GM23338 (cell line): Measurements from ENCODE around the gene SMARCC1. TPM values are rescaled to one million over a fixed set of nuclear protein-coding genes. Genes with fewer than 3 reads are reported as not detected.
A peak's percentile ranks its signal among the peaks of the same experiment; 100 is the strongest.

ENCODE experiments used
- ATAC-seq: fragments of 200-7000 bp; cut with Tn5 transposase; 3 replicates; pipeline ENCODE4 v1.9.1; 2020
- DNase-seq: peaks from one replicate; pipeline ENCODE4 v3.0.0-alpha.2; 2015; ENCODE audit warnings: low spot score
- H2AFZ ChIP-seq: fragments of 200-600 bp; sonication (generic); 2 replicates; pipeline ENCODE4 v1.8.0; 2016; ENCODE audit warnings: antibody characterized with exemption, mild to moderate bottlenecking, moderate library complexity
- H3F3A ChIP-seq: fragments of 200-600 bp; sonication (generic); replicated peaks from 2 replicates; pipeline ENCODE4 v1.8.0; 2017; ENCODE audit warnings: antibody characterized with exemption, mixed run types, low read depth
- H3K27ac ChIP-seq: fragments of 200-600 bp; sonication (generic); 2 replicates; pipeline ENCODE4 v1.6.1; 2016; ENCODE audit warnings: low read depth
- H3K27me3 ChIP-seq: fragments of 200-600 bp; sonication (generic); 2 replicates; pipeline ENCODE4 v1.8.0; 2016; ENCODE audit warnings: mild to moderate bottlenecking, mixed run types, moderate library complexity; ENCODE audit not compliant: insufficient read depth
- H3K36me3 ChIP-seq: fragments of 200-600 bp; sonication (generic); 2 replicates; pipeline ENCODE4 v1.8.0; 2016; ENCODE audit warnings: mild to moderate bottlenecking; ENCODE audit not compliant: insufficient read depth
- H3K4me1 ChIP-seq: fragments of 200-600 bp; sonication (generic); 2 replicates; pipeline ENCODE4 v1.8.0; 2016; ENCODE audit warnings: mild to moderate bottlenecking, moderate library complexity; ENCODE audit not compliant: insufficient read depth
- H3K4me2 ChIP-seq: fragments of 200-600 bp; sonication (generic); 2 replicates; pipeline ENCODE4 v1.7.1; 2017; ENCODE audit warnings: mixed run types
- H3K4me3 ChIP-seq: fragments of 200-600 bp; sonication (generic); 2 replicates; pipeline ENCODE4 v1.6.1; 2016; ENCODE audit warnings: mixed run types
- H3K79me2 ChIP-seq: fragments of 200-600 bp; sonication (generic); replicated peaks from 2 replicates; pipeline ENCODE4 v1.8.0; 2017; ENCODE audit warnings: mild to moderate bottlenecking; ENCODE audit not compliant: insufficient read depth
- H3K9me2 ChIP-seq: fragments of 200-600 bp; sonication (generic); 2 replicates; pipeline ENCODE4 v1.8.0; 2017; ENCODE audit not compliant: insufficient read depth
- H4K20me1 ChIP-seq: fragments of 200-600 bp; sonication (generic); replicated peaks from 2 replicates; pipeline ENCODE4 v1.8.0; 2017; ENCODE audit warnings: mild to moderate bottlenecking; ENCODE audit not compliant: insufficient read depth
- H3K27ac Mint-ChIP-seq: 2 replicates; pipeline ENCODE4 v1.8.0; 2020; ENCODE audit warnings: inconsistent platforms, mild to moderate bottlenecking, moderate library complexity, mixed read lengths
- H3K27me3 Mint-ChIP-seq: 3 replicates; pipeline ENCODE4 v1.8.0; 2022; ENCODE audit warnings: low read depth, mild to moderate bottlenecking, moderate library complexity, mixed read lengths, inconsistent platforms; ENCODE audit not compliant: insufficient read depth, poor library complexity
- H3K36me3 Mint-ChIP-seq: 3 replicates; pipeline ENCODE4 v1.8.0; 2021; ENCODE audit warnings: low read depth, mild to moderate bottlenecking, inconsistent platforms, moderate library complexity, mixed read lengths
- H3K4me1 Mint-ChIP-seq: 3 replicates; pipeline ENCODE4 v1.8.0; 2020; ENCODE audit warnings: mild to moderate bottlenecking, inconsistent platforms, mixed read lengths
- H3K4me3 Mint-ChIP-seq: 3 replicates; pipeline ENCODE4 v1.8.0; 2021; ENCODE audit warnings: moderate library complexity, mild to moderate bottlenecking, inconsistent platforms, mixed read lengths
- H3K9me3 Mint-ChIP-seq: 3 replicates; pipeline ENCODE4 v1.8.0; 2020; ENCODE audit warnings: moderate library complexity, mild to moderate bottlenecking, inconsistent platforms, mixed read lengths
- CREB1 ChIP-seq: fragments of 250-450 bp; sonication (Bioruptor Pico); IDR thresholded peaks from 2 replicates; pipeline ENCODE4 v1.5.0; 2020; ENCODE audit warnings: low read depth, mild to moderate bottlenecking, moderate library complexity
- EZH2 ChIP-seq: fragments of 200-600 bp; sonication (generic); IDR thresholded peaks from one replicate; pipeline ENCODE4 v1.8.0; 2017; ENCODE audit warnings: antibody characterized with exemption, mild to moderate bottlenecking, low read depth; ENCODE audit not compliant: unreplicated experiment
- EZH2phosphoT487 ChIP-seq: fragments of 200-600 bp; sonication (generic); IDR thresholded peaks from one replicate; pipeline ENCODE4 v1.8.1; 2018; ENCODE audit warnings: antibody characterized with exemption; ENCODE audit not compliant: unreplicated experiment
- JUNB ChIP-seq: IDR thresholded peaks from one replicate; pipeline ENCODE4 v1.6.1; 2016; ENCODE audit warnings: antibody characterized with exemption; ENCODE audit not compliant: unreplicated experiment
- NANOG ChIP-seq: IDR thresholded peaks from 2 replicates; pipeline ENCODE4 v1.6.1; 2016; ENCODE audit warnings: antibody characterized with exemption, borderline replicate concordance
- POLR2AphosphoS5 ChIP-seq: IDR thresholded peaks from 2 replicates; pipeline ENCODE4 v1.6.1; 2016; ENCODE audit warnings: antibody characterized with exemption, low read depth
- REST ChIP-seq: IDR thresholded peaks from one replicate; pipeline ENCODE4 v1.6.1; 2018; ENCODE audit warnings: antibody characterized with exemption; ENCODE audit not compliant: unreplicated experiment
- ZNF114 ChIP-seq: fragments of 250-450 bp; sonication (Bioruptor Pico); IDR thresholded peaks from 2 replicates; pipeline ENCODE4 v1.5.0; 2020; ENCODE audit warnings: mild to moderate bottlenecking, moderate library complexity
- ZNF462 ChIP-seq: fragments of 250-450 bp; sonication (Bioruptor Pico); IDR thresholded peaks from 2 replicates; pipeline ENCODE4 v1.5.0; 2020; ENCODE audit warnings: mild to moderate bottlenecking, moderate library complexity
- polyA plus RNA-seq: library from polyadenylated mRNA; unstranded; fragments of >200 nt; fragmentation: Nextera tagmentation; extraction: Ambion mirVana; gene quantifications from 2 replicates; pipeline ENCODE4 v1.2.1, GENCODE V29; 2016
- total RNA-seq: library from RNA; depleted of rRNA; stranded (reverse); fragments of >200 nt; shearing (Covaris generic); gene quantifications from 2 replicates; pipeline ENCODE4 v1.2.3, GENCODE V29; 2014
- TF ChIP-seq, protein P1 (sequence below), 2 experiments: fragments of 200-600 bp in 1 of 2; sonication (generic) in 1 of 2; conservative IDR thresholded peaks; 2 replicates each; pipeline versions ENCODE4 v1.5.1 to v1.6.1; 2016 to 2017; ENCODE audit warnings: antibody characterized with exemption in 2 of 2, low read depth in 2 of 2, mild to moderate bottlenecking in 2 of 2, moderate library complexity in 1 of 2

SMARCC1 gene
- total and polyA plus RNA-seq, 2 experiments from 2014 or later, result 105 to 171 TPM

GRCh38 chr3:47603332-47603731, 178.4 kb downstream of the SMARCC1 start:
- Histone ChIP-seq H3F3A (0 out of 2 replicates have a peak, but pooled peaks cover 3% of the 10 kb centered on the region), H3K4me1 (no peaks in the 10 kb centered on the region), H3K4me3 (no peak overlapping the region), H3K9me2 (no peaks in the 10 kb centered on the region), H3K36me3 (peaks cover 21% of the 10 kb centered on the region; the same call in 1 of the 2 replicates), H4K20me1 (peaks cover 23% of the 10 kb centered on the region; the same call in 1 of the 2 replicates), H3K27me3 (no peaks in the 10 kb centered on the region), H3K79me2 (peaks cover 22% of the 10 kb centered on the region; the same call in 1 of the 2 replicates), H2AFZ (no peak overlapping the region), H3K27ac (peak overlapping the region; percentile 35; the same call in 1 of the 2 replicates), H3K4me2 (no peak overlapping the region)
- TF ChIP-seq POLR2AphosphoS5 (no peak), ZNF114 (CRISPR knock-in tag) (no peak), REST (no peak), EZH2phosphoT487 (no peak)
- TF ChIP-seq, protein P1, sequence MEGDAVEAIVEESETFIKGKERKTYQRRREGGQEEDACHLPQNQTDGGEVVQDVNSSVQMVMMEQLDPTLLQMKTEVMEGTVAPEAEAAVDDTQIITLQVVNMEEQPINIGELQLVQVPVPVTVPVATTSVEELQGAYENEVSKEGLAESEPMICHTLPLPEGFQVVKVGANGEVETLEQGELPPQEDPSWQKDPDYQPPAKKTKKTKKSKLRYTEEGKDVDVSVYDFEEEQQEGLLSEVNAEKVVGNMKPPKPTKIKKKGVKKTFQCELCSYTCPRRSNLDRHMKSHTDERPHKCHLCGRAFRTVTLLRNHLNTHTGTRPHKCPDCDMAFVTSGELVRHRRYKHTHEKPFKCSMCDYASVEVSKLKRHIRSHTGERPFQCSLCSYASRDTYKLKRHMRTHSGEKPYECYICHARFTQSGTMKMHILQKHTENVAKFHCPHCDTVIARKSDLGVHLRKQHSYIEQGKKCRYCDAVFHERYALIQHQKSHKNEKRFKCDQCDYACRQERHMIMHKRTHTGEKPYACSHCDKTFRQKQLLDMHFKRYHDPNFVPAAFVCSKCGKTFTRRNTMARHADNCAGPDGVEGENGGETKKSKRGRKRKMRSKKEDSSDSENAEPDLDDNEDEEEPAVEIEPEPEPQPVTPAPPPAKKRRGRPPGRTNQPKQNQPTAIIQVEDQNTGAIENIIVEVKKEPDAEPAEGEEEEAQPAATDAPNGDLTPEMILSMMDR (conservative IDR thresholded peaks at IDR 0.05; ENCODE audit: low read depth in 2 of 2), result no peak
- no peaks in the 10 kb centered on the region for H3K4me1 Mint-ChIP-seq
- ATAC-seq (no peak), DNase-seq (no peak)
- H3K27me3 Mint-ChIP-seq, result peaks cover 6% of the 10 kb centered on the region
- H3K9me3 Mint-ChIP-seq, result no peaks in the 10 kb centered on the region
- H3K36me3 Mint-ChIP-seq, result peaks cover 69% of the 10 kb centered on the region
- no peak overlapping the region for H3K4me3 Mint-ChIP-seq
- H3K27ac Mint-ChIP-seq, result no peak overlapping the region

DNA sequence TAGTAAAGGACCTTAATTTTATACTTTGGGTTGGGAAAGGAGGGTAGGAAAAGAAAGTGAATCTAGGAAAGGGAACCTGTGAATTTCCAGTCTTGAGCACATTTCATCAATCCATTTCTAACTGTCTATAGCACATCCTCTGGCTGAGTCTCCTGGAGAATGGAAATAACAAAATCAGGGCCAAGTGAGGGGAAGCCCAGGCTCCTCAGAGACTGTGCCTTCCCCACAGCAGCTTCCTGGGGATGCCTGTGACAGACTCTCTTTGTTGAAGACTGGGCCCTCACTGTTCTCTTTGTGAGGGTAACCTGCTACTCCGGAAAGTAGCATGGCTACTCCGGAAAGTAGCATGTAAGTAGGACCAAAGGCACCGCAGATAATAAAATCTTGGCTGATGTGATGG, 180.4 kb downstream of the SMARCC1 start:
- Histone ChIP-seq H4K20me1 (peaks cover 15% of the 10 kb centered on the region; the same call in 1 of the 2 replicates), H3K27me3 (no peaks in the 10 kb centered on the region), H3K4me1 (no peaks in the 10 kb centered on the region), H3K36me3 (peaks cover 13% of the 10 kb centered on the region; the same call in 1 of the 2 replicates), H3K27ac (peak overlapping the region; percentile 29; the same call in 1 of the 2 replicates), H3K9me2 (no peaks in the 10 kb centered on the region), H2AFZ (no peak overlapping the region), H3F3A (peaks cover 10% of the 10 kb centered on the region; the same call in 1 of the 2 replicates), H3K79me2 (peaks cover 22% of the 10 kb centered on the region; the same call in 1 of the 2 replicates), H3K4me3 (no peak overlapping the region), H3K4me2 (no peak overlapping the region)
- Mint-ChIP-seq H3K9me3 (no peaks in the 10 kb centered on the region), H3K27ac (no peak overlapping the region), H3K4me3 (no peak overlapping the region), H3K4me1 (no peaks in the 10 kb centered on the region), H3K36me3 (peaks cover 68% of the 10 kb centered on the region), H3K27me3 (peaks cover 6% of the 10 kb centered on the region)
- ATAC-seq (peak; percentile 73), DNase-seq (no peak)
- TF ChIP-seq ZNF462 (CRISPR knock-in tag), result no peak
- TF ChIP-seq EZH2, result no peak
- TF ChIP-seq NANOG, result no peak
- no peak for TF ChIP-seq CREB1 (CRISPR knock-in tag)
- TF ChIP-seq JUNB, result no peak
